ENCODE measurements around the gene TUBB1. TPM values are rescaled to one million over a fixed set of nuclear protein-coding genes. Genes with fewer than 3 reads are reported as not detected.

Gene TUBB1
- total RNA-seq, 2 experiments from 2014 or later, result not detected

Other genes starting within 250 kb of the TUBB1 start
- gene GNAS-AS1, start 168.5 kb upstream of the TUBB1 start, total RNA-seq, result 1 to 10 TPM; 1.0 to 1.6 TPM
- gene GNAS, start 166.7 kb upstream of the TUBB1 start, total RNA-seq, result 100 to 1,000 TPM; 912 to 979 TPM
- 10 to 100 TPM; 71.7 to 76.4 TPM for gene NELFCD, start 38.2 kb upstream of the TUBB1 start, total RNA-seq
- 10 to 100 TPM; 48.9 to 49.2 TPM for gene CTSZ, start 12.2 kb upstream of the TUBB1 start, total RNA-seq
- gene ATP5F1E, start 12.9 kb downstream of the TUBB1 start, total RNA-seq, result 10 to 100 TPM; 81.1 to 87.3 TPM
- gene PRELID3B, start 23.4 kb downstream of the TUBB1 start, total RNA-seq, result 10 to 100 TPM; 57.3 to 65.7 TPM
- 10 to 100 TPM; 15.9 to 16.3 TPM for gene ZNF831, start 144.4 kb downstream of the TUBB1 start, total RNA-seq

Measured in activated naive CD8-positive, alpha-beta T cell treated with anti-CD3 and anti-CD28 coated beads, Interleukin-2, amount 10 ng/mL, durations not matched to agents 7 days and 5 days (primary cell).